DOHH2 (cell line): ENCODE data around the gene PTGR3.

Experiments
- CTCF ChIP-seq: fragments of 200-600 bp; sonication (generic); IDR thresholded peaks from one replicate; pipeline ENCODE4 v1.5.1; 2014; ENCODE audit warnings: antibody characterized with exemption, mild to moderate bottlenecking, low read depth, low read length; ENCODE audit not compliant: poor library complexity, severe bottlenecking
- EZH2phosphoT487 ChIP-seq: fragments of 200-600 bp; sonication (generic); IDR thresholded peaks from 2 replicates; pipeline ENCODE4 v1.6.1; 2017; ENCODE audit warnings: borderline replicate concordance, mild to moderate bottlenecking, antibody characterized with exemption, low read length, moderate library complexity, mixed read lengths

GRCh38 chr18:75249672-75250470 lies 40.9 kb upstream of the PTGR3 start:
- TF ChIP-seq CTCF: no peak
- TF ChIP-seq EZH2phosphoT487: no peak
